Endothelial cell of umbilical vein (primary cell): ENCODE measurements around the gene CFL2.

ENCODE experiments used
- CTCF ChIP-seq, 2 donors: IDR thresholded peaks; 1 replicate in 1 of 2; 2 replicates in 1 of 2; pipeline ENCODE4 v1.5.1; 2011; ENCODE audit warnings: low read length in 2 of 2, mild to moderate bottlenecking in 2 of 2, moderate library complexity in 2 of 2, control low read depth in 1 of 2, inconsistent platforms in 1 of 2, low read depth in 1 of 2; ENCODE audit not compliant: insufficient read depth in 1 of 2; ENCODE audit errors: extremely low read depth in 1 of 2
- EZH2 ChIP-seq: IDR thresholded peaks from 2 replicates; pipeline ENCODE4 v1.6.1; 2012; ENCODE audit warnings: borderline replicate concordance, low read depth, mild to moderate bottlenecking, moderate library complexity, low read length, inconsistent platforms; ENCODE audit not compliant: severe bottlenecking
- POLR2A ChIP-seq: IDR thresholded peaks from 2 replicates; pipeline ENCODE4 v1.6.1; 2012; ENCODE audit warnings: low read depth, mild to moderate bottlenecking, control low read depth, low read length
- POLR2AphosphoS5 ChIP-seq: IDR thresholded peaks from 2 replicates; pipeline ENCODE4 v1.6.1; 2012; ENCODE audit warnings: low read depth, mild to moderate bottlenecking, control low read depth, low read length, moderate library complexity; ENCODE audit not compliant: insufficient read depth

- TF ChIP-seq CTCF (IDR thresholded peaks at IDR 0.05; ENCODE audit: extremely low read depth in 1 of 2, insufficient read depth in 1 of 2, low read depth in 1 of 2, low read length in 2 of 2) (no peak), EZH2 (no peak), POLR2AphosphoS5 (no peak), POLR2A (no peak)
Observed at GRCh38 chr14:34668111-34668510, 46.3 kb downstream of the CFL2 start.
